ENCODE results near the gene FAM20C.
"Not testable (repeated sequence)": the region's sequence is repeated elsewhere in the genome, so short reads cannot be mapped to it uniquely, and the experiment has no call there.

The FAM20C gene

DNA sequence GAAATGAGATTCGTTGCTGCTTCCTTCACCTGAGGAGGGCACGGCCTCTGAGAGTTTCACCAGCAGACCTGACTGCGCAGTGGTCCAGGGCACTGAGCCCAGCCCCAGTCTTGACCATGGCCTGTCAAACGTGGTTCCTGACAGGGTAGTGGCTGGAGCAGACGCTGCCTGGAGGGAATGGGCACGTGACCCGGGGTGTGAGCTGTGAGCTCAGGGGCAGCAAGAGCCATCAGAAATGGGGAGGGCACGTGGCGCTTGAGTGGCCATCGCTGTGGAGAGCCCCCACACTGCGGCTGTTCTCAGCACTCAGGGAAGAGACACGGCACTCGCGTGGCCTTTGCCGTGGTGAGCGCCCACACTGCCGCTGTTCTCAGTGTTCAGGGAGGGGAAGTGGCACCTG, 12.0 kb downstream of the FAM20C start:
- TF ChIP-seq, protein P1, sequence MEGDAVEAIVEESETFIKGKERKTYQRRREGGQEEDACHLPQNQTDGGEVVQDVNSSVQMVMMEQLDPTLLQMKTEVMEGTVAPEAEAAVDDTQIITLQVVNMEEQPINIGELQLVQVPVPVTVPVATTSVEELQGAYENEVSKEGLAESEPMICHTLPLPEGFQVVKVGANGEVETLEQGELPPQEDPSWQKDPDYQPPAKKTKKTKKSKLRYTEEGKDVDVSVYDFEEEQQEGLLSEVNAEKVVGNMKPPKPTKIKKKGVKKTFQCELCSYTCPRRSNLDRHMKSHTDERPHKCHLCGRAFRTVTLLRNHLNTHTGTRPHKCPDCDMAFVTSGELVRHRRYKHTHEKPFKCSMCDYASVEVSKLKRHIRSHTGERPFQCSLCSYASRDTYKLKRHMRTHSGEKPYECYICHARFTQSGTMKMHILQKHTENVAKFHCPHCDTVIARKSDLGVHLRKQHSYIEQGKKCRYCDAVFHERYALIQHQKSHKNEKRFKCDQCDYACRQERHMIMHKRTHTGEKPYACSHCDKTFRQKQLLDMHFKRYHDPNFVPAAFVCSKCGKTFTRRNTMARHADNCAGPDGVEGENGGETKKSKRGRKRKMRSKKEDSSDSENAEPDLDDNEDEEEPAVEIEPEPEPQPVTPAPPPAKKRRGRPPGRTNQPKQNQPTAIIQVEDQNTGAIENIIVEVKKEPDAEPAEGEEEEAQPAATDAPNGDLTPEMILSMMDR (IDR thresholded peaks at IDR 0.05; ENCODE audit: insufficient read depth, low read length): no peak
- no peak for TF ChIP-seq POLR2AphosphoS5 (IDR thresholded peaks at IDR 0.05; ENCODE audit: low read depth)
- no peak for TF ChIP-seq SPI1 (IDR thresholded peaks at IDR 0.05; ENCODE audit: borderline replicate concordance, low read depth)
- no peak for TF ChIP-seq GABPA (IDR thresholded peaks at IDR 0.05; ENCODE audit: low read depth)
- Histone ChIP-seq H3K4me3 (replicated peaks; ENCODE audit: insufficient read depth, low read length) (no peak overlapping the region), H3K27me3 (ENCODE audit: insufficient read depth, poor library complexity, severe bottlenecking) (no peaks in the 10 kb centered on the region), H3K27ac (replicated peaks) (no peak overlapping the region)
- DNase-seq (ENCODE audit: low read depth in 1 of 2, low spot score in 1 of 2): no peak

DNA sequence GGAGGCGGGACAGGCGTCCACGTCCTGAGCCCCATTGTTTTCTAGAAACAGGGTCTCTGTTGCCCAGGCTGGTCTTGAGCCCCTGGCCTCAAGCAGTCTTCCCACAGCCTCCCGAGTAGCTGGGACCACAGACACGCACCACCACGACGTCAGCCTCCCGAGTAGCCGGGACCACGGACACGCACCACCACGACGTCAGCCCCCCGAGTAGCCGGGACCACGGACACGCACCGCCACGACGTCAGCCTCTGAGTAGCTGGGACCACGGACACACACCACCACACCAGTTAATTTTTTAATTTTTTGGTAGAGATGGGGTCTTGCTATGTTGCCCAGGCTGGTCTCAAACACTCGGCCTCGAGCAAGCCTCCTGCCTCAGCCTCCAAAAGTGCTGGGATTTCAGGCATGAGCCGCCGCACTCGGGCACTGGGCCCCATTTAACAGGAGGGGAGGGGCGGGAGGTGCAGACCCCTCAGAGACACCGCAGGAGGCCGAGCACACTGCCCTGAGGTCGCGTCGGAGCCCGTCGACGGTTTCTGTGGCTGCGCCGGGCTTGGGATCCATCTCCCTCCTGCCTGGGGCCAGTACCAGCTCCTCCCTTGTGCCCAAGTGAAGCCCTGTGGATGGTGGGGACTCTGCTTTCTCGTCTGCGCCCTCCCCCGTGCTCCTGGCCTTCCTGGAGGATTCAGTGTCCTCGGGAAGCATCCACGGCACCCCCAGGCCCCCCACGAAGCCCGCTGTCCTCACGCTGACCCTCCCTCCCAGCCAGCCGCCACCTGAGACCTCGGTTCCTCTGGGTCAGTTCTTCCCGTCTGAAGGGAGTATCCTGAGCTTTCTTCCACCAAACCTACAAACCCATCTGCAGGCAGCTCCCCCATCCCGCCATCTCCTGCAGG, 13.0 kb downstream of the FAM20C start:
- Histone ChIP-seq H3K4me3 (replicated peaks; ENCODE audit: insufficient read depth, low read length) (no peak overlapping the region), H3K27me3 (ENCODE audit: insufficient read depth, poor library complexity, severe bottlenecking) (no peaks in the 10 kb centered on the region), H3K27ac (replicated peaks) (no peak overlapping the region)
- TF ChIP-seq, protein P1 (IDR thresholded peaks at IDR 0.05; ENCODE audit: insufficient read depth, low read length): no peak
- TF ChIP-seq GABPA (IDR thresholded peaks at IDR 0.05; ENCODE audit: low read depth): no peak
- TF ChIP-seq, protein P2, sequence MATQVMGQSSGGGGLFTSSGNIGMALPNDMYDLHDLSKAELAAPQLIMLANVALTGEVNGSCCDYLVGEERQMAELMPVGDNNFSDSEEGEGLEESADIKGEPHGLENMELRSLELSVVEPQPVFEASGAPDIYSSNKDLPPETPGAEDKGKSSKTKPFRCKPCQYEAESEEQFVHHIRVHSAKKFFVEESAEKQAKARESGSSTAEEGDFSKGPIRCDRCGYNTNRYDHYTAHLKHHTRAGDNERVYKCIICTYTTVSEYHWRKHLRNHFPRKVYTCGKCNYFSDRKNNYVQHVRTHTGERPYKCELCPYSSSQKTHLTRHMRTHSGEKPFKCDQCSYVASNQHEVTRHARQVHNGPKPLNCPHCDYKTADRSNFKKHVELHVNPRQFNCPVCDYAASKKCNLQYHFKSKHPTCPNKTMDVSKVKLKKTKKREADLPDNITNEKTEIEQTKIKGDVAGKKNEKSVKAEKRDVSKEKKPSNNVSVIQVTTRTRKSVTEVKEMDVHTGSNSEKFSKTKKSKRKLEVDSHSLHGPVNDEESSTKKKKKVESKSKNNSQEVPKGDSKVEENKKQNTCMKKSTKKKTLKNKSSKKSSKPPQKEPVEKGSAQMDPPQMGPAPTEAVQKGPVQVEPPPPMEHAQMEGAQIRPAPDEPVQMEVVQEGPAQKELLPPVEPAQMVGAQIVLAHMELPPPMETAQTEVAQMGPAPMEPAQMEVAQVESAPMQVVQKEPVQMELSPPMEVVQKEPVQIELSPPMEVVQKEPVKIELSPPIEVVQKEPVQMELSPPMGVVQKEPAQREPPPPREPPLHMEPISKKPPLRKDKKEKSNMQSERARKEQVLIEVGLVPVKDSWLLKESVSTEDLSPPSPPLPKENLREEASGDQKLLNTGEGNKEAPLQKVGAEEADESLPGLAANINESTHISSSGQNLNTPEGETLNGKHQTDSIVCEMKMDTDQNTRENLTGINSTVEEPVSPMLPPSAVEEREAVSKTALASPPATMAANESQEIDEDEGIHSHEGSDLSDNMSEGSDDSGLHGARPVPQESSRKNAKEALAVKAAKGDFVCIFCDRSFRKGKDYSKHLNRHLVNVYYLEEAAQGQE (IDR thresholded peaks at IDR 0.05; ENCODE audit: insufficient replicate concordance, low read depth): no peak
- no peak for TF ChIP-seq SPI1 (IDR thresholded peaks at IDR 0.05; ENCODE audit: borderline replicate concordance, low read depth)
- no peak for TF ChIP-seq POLR2AphosphoS5 (IDR thresholded peaks at IDR 0.05; ENCODE audit: low read depth)
- no peak for DNase-seq (ENCODE audit: low read depth in 1 of 2, low spot score in 1 of 2)

DNA sequence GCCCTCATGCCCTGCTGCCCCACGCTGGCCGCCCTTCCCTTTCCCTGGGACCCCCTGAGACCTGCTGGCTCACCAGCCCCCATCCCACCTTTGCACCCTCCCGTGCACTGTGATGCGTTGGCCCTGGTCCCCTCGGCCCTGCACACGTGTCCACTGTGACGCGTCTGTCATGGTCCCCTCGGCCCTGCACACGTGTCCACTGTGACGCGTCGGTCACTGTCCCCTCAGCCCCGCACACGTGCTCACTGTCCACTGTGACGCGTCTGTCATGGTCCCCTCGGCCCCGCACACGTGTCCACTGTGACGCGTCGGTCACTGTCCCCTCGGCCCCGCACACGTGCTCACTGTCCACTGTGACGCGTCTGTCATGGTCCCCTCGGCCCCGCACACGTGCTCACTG, 14.0 kb downstream of the FAM20C start:
- H3K4me3 ChIP-seq (replicated peaks; ENCODE audit: insufficient read depth, low read length); DNase-seq (ENCODE audit: low read depth in 1 of 2, low spot score in 1 of 2); H3K27me3 ChIP-seq (ENCODE audit: insufficient read depth, poor library complexity, severe bottlenecking); H3K27ac ChIP-seq (replicated peaks): not testable (repeated sequence)

DNA sequence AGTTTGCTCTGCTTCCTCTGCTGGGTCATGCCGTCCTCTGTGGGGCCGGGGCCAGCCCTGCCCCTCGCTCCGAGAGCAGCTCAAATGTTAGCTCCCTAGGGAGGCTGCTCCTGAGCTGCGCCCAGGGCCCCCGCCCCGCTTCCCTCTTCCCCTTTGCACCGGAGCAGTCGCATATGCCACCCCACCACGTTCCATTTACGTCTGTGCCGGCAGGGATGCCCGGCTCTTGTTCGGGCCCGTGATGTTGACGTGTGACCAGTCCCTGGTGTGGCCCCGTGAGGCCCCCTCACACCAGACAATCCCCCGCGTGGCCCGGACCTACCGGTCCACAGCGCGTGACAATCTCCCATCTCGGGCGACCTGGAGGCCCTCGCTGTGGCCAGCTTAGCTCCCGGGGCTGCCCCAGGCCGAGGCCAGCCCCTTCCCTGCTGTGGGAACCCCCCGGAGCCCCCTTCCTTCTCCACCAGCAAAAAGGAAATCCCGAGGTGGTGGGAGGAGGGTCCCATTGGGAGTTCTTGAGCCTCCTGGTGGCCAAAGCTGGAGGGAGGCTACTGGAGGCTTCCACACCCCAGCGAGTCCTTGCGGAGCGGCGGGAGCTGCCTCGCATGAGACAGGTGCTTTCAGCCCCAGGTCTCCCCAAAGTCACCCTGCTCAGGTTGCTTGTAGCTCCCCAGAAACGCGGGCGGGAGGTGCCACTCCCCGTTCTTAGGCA, 15.2 kb downstream of the FAM20C start:
- H3K4me3 ChIP-seq (replicated peaks; ENCODE audit: insufficient read depth, low read length): no peak overlapping the region
- H3K27ac ChIP-seq (replicated peaks): no peak overlapping the region
- TF ChIP-seq POLR2AphosphoS5 (IDR thresholded peaks at IDR 0.05; ENCODE audit: low read depth): no peak
- no peak for TF ChIP-seq GABPA (IDR thresholded peaks at IDR 0.05; ENCODE audit: low read depth)
- TF ChIP-seq, protein P1 (IDR thresholded peaks at IDR 0.05; ENCODE audit: insufficient read depth, low read length): no peak
- TF ChIP-seq SPI1 (IDR thresholded peaks at IDR 0.05; ENCODE audit: borderline replicate concordance, low read depth): no peak
- TF ChIP-seq, protein P2 (IDR thresholded peaks at IDR 0.05; ENCODE audit: insufficient replicate concordance, low read depth): no peak
- DNase-seq (ENCODE audit: low read depth in 1 of 2, low spot score in 1 of 2): no peak
- no peaks in the 10 kb centered on the region for H3K27me3 ChIP-seq (ENCODE audit: insufficient read depth, poor library complexity, severe bottlenecking)

Measured in HL-60 (cell line).